COLO668 (cell line): ENCODE data around the gene CD4.
"Not testable (repeated sequence)": the region's sequence is repeated elsewhere in the genome, so short reads cannot be mapped to it uniquely, and the experiment has no call there.

Source experiments
- DNase-seq: peaks from one replicate; lab custom pipeline; 2025; ENCODE audit not compliant: unreplicated experiment; lab: John Stamatoyannopoulos, UW

The CD4 gene

DNA sequence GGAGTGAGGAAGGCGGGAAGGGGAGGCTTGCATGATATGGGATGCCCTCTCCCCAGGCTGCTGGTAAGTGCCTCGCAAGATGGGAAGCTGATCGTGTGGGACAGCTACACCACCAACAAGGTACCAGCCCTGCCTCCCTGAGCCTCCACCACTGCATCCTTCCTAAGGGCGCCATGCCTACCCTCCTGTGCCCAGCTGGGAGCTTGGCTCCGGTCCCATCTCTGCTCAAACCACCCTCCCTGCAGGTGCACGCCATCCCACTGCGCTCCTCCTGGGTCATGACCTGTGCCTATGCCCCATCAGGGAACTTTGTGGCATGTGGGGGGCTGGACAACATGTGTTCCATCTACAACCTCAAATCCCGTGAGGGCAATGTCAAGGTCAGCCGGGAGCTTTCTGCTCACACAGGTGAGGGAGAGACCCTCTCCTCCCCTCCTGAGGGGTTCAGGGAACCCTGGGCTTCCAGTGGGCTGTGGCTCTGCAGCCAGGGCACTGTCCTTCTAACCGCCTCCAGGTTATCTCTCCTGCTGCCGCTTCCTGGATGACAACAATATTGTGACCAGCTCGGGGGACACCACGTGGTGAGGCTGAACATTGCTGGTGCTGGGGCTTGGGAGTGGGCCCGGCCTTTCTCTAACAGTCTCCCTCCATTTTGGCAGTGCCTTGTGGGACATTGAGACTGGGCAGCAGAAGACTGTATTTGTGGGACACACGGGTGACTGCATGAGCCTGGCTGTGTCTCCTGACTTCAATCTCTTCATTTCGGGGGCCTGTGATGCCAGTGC, 54.0 kb downstream of the CD4 start:
- peak; percentile 26 for DNase-seq

DNA sequence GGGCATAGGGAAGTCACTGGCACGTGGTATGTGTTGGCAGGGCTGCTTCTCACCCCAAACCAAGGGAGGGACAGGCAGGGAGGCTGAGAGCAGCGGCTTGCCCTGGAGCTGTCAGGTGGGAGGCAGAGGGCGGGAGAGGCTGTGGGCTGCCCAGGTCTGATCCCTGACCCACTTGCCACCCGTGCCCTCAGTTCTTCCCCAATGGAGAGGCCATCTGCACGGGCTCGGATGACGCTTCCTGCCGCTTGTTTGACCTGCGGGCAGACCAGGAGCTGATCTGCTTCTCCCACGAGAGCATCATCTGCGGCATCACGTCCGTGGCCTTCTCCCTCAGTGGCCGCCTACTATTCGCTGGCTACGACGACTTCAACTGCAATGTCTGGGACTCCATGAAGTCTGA, 56.1 kb downstream of the CD4 start:
- no peak for DNase-seq

DNA sequence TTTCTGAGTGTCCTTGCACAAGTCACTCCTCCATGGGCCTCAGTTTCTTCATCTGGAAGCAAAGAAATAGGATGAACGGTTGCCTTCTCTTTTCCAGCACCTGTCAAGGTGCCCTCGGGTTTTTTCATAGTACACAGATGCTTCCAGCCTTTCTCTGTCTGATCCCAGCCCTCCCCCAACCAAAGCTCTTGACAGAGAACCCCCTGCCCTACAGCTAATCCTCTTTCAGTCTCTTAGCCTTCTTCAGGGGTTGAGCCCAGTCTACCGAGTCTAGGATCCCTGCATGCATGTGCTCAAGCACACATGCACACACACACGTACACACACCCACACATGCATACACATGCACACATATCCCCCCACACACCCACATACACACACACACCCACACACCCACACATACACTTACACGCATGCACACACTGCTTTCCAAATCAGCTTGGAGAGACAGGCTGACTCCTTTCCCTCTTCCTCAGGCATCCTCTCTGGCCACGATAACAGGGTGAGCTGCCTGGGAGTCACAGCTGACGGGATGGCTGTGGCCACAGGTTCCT, 57.1 kb downstream of the CD4 start:
- no peak for DNase-seq

DNA sequence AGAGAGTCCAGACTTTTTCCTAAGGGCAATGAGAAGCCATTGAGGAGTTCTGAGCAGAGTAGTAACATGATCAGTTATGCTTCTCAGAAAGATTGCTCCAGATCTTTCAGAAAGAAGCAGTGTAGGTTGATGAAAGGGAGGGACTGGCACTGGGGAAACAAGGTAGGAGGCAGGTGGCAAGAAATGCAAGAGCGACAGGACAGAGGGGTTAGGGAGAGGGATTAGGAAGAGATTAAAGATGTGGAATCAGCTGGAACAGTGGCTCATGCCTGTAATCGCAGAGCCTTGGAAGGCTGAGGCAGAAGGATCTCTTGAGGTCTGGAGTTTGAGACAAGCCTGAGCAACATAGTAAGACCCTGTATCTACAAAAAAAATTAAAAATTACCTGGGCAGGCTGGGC, 58.3 kb downstream of the CD4 start:
- no peak for DNase-seq

DNA sequence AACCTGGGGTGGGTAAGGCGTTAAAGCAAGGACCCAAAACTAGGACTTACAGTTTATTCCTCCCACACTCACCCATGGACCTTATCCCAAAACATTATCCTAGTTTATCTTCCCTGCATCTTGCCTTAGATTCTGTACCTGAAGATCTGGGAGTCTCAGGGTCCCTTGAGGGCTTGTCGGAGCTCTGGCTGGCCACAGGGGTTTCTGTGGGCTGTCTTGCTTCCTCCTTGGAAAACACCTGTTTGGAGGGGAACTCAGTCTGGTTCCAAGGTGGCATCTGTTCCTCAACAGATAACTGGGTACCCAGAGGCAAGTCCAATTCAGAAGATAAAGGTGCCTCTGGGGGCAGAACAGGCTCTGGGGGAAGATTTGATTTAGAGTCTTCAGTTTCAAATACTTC, 60.1 kb downstream of the CD4 start:
- DNase-seq: no peak

DNA sequence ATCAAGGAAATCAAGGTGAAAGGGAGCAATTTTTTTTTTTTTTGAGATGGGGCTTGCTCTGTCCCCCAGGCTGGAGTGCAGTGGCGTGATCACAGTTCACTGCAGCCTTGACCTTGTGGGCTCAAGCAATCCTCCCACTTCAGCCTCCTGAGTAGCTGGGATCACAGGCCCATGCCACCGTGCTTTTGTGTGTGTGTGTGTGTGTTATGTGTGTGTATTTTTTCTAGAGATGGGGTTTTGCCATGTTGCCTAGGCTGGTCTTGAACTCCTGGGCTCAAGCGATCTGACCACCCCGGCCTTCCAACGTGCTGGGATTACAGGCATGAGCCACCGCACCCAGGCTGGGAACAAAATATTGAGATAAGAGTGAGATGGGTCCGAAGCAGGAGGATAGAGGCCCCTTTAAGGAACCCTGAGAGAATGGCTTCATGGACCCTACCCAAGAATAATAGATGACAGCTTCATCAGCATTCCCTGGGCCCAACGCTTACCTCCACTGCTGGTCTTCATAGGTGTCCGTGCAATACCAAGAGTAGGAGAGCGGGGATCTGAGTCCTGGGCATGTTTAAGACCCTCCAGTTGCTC, 60.7 kb downstream of the CD4 start:
- DNase-seq: no peak

DNA sequence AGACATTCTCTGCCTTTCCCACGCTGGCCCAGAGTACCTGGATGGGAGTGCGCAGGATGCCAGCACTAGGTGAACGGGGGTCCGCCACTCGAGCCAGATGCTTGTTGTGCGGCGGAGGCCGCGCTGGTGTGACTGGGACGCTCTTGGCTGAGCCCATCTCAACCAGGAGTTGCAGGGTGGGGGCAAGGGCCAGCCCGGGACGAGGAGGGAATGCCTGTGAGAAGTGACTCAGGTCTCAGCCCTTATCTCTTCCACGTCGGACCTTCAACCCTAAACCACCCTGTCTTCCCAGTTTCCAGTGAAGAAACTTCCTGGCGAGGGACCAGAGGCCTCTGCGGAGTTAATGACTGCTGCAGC, 61.4 kb downstream of the CD4 start:
- DNase-seq: no peak

DNA sequence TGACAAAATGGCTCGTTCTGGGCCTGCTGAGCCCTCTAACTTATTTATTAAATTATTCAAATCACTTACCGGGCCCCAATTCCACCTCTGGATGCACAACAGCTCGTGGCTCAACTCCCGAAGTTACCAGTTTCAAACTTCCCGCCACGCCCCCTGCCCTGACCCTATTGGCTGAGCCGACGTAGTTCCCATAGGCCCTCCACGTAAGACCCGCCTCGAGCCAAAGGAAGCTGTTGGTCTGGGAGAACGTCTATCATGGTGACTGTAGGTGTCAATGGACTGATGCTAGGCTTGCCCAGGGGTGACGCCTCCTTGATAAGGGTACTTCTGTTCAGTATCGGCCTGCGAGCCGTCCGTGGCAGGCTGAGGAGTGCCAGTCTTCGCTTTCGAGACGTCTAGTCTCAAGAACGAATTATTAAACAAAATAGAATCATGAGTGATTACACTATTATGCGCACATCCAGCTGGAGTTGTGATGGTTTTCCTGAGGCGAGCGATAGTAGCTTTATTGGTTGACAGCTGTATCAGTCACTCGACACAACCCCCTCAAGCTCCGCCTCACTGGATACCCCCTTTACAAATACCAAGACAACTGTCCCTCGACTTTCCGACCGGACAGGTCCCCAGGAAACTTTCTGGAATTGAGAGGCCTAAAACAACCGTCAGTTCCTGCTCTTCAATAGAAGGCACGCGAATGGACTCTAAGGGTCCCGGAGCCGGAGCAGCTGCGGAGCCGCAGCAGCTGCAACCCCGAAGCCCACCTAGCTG, 62.0 kb downstream of the CD4 start, which contains the start of gene CDCA3:
TSS of gene CDCA3 (minus strand) at position 134 of the 768 bp plus-strand sequence. CDS start 334 bp downstream, outside the sequence.
- DNase-seq: peak; percentile 91

DNA sequence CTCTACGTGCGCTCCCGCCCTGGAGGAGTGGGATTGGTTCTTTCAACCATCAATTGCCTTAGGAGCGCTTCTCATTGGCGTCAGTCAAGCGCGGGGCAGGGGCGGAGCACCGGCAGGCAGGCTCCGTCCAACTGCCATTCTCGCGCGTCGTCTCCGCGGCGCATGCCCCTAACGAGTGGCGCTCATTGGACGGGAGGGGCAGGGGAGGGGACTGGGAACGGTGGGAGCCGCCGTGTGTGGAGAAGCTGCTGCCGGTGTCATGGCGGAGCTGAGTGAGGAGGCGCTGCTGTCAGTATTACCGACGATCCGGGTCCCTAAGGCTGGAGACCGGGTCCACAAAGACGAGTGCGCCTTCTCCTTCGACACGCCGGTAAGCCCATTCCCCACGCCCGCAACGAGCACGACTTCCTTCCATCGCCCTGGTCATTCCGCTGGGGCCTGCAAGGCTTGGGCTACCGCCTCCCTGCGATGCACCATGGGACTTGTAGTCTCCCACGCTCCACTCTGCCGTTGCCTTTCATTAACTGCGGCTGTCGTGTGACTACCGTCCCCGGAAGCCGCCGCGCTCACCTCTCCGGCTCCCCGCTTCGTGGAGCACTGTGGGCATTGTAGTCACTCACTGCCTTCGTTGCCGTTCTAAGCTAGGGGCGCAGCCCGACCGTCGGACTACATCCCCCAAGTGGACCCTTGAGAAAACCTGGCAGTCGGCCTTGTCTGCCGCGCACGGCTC, 62.8 kb downstream of the CD4 start, which contains the start of gene USP5:
TSS of gene USP5 (plus strand) at position 230 of the 730 bp plus-strand sequence. CDS start at position 260, 30 bp downstream.
- DNase-seq: peak; percentile 96

DNA sequence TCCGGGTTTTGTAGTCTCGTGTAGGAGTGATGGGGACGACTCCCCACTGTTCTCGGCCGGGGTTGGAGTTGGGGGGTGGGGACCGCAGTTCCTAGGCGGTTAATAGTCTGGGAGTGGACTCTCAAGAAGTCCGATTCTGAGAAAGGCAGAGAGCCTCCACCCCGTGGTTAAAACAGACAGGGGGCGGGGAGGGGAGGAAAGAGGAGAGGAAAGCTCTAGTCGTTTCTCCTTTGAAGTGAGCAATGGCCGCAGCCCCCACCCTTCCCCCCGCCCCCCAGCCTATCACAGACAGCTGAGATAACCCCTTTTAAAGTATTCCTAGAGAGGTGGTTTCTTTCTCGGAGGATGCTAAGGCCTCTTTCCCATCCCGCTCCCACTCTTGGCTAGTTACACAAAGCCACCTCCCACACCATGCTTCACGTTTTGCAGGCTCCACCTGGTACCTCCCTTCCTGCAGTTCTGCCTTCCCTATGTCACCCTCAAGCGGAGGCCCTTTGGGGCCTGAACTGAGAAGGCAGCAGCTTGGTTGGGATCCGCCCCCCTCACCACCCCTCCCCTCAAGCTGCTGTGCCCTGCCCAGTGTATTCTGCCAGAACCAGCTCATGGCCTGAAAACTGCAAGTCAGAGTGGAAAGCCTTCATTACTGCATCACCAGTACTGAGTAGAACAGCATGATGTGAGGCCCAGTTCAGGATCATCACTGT, 63.5 kb downstream of the CD4 start:
- peak; percentile 20 for DNase-seq

DNA sequence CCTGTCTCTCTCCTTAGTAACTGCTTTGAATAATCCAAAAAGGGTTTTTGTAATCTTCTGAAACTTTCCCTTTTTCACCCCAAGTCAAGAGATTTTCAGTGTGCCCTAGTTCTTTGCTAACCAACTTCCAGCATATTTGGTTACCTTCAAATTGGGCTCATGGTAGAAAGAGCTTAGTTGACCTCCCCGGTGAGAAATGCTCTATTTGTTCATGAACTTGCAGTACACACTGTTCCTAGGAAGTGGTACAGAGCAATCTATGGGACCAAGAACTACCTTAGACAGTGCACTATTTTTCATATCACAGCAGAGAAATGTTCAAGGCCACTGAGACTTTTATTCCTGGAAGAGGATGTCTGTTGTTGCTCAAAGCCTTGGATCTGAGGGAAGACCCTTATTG, 64.3 kb downstream of the CD4 start:
- no peak for DNase-seq

DNA sequence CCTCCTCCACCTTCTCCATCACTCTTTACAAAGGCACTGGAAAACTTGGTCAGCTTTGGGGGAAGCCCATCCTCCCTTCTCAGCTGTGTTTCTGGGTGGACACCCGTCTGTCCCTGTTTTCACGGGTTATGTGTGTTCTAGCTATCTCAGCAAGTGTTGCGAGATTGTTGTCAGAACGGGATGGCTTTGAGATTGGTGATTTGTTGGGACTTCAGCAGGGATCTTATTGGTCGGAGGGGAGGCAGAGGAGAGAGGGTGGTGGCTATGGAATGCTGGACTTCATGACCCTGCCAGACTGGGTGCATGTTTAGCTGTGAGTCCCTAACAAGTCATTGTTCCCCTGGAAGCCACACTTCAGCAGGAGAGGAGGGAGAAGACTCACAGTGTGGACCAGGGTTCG, 64.7 kb downstream of the CD4 start:
- no peak for DNase-seq

DNA sequence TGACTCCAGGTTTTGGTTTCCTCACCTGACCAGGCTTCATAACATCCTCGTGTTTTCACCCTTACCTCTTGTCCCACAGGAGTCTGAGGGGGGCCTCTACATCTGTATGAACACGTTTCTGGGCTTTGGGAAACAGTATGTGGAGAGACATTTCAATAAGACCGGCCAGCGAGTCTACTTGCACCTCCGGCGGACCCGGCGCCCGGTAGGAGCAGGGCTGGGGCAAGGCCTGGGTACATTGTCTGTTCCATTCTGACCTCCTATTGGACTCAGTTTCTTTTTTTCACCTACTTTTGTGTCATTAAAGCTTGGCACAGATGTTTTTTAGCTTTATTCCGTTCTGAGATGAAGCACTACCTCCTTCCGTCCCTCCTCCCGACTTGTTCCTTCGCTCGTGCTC, 66.0 kb downstream of the CD4 start:
- DNase-seq: no peak

DNA sequence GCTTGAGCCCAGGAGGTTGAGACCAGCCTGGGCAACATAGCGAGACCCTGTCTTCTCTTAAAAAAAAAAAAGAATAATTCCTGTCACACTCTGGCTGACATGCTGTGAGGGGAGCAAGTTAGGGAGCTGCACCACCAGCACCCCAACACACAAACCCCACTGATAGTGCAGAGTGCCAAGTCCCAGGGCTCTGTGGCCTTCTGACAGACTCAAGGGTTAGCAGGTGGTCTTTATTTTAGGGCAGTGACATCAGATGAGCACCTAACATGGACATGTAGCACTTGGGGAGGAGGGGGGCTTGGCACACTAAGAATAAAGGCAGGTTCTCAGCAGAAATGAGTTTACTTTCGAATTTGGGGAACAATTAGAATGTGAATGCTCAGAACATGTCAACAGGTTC, 69.5 kb downstream of the CD4 start:
- DNase-seq: no peak

DNA sequence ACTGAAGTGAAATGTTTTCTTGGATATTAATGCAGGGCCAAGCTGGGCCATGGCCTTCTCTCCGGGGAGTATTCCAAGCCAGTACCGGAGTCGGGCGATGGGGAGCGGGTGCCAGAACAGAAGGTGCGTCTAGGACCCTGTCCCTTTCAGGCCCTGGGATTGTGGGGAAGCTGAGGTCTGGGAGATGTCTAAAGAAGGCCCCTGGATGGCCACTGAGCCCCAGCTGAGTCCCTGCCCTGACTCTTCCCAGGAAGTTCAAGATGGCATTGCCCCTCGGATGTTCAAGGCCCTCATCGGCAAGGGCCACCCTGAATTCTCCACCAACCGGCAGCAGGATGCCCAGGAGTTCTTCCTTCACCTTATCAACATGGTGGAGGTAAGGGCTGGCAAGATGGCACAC, 70.8 kb downstream of the CD4 start:
- no peak for DNase-seq

DNA sequence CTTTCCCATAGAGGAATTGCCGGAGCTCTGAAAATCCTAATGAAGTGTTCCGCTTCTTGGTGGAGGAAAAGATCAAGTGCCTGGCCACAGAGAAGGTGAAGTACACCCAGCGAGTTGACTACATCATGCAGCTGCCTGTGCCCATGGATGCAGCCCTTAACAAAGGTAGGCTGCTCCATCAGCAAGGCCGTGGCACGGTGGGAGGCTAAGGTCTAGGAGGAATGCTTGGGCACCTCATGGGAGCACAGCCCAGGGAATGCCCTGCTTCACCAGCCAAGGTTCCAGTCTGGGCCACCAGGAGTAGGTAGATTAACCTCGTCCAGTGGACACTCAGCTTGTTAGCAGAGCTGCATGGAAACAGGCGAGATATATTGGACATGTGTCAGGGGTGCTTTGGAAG, 71.6 kb downstream of the CD4 start:
- DNase-seq: no peak

DNA sequence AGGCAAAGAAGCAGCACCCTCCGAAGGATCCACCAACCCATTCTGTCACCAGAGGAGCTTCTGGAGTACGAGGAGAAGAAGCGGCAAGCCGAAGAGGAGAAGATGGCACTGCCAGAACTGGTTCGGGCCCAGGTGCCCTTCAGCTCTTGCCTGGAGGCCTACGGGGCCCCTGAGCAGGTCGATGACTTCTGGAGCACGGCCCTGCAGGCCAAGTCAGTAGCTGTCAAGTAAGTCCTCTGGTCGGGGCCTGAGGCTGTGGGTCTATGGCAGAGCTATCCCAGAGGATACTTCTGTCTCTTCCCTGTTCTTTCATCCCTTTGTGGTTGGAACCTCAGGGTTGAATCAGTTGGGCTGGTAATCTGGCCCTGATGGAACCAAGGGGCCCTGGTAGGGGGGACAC, 72.1 kb downstream of the CD4 start:
- no peak for DNase-seq

DNA sequence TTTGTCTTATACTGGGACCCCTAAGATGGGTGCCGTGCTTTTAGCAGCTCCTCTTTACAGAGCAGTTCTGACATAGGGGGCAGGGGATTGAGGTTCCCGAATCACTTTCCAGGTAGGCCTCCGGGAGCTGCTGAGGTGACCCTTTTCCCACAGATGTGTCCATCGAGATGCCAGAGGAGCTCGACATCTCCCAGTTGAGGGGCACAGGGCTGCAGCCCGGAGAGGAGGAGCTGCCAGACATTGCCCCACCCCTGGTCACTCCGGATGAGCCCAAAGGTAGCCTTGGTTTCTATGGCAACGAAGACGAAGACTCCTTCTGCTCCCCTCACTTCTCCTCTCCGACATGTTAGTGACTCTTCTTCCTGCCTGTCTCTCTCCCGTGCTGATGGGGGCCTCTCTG, 73.7 kb downstream of the CD4 start:
- no peak for DNase-seq

DNA sequence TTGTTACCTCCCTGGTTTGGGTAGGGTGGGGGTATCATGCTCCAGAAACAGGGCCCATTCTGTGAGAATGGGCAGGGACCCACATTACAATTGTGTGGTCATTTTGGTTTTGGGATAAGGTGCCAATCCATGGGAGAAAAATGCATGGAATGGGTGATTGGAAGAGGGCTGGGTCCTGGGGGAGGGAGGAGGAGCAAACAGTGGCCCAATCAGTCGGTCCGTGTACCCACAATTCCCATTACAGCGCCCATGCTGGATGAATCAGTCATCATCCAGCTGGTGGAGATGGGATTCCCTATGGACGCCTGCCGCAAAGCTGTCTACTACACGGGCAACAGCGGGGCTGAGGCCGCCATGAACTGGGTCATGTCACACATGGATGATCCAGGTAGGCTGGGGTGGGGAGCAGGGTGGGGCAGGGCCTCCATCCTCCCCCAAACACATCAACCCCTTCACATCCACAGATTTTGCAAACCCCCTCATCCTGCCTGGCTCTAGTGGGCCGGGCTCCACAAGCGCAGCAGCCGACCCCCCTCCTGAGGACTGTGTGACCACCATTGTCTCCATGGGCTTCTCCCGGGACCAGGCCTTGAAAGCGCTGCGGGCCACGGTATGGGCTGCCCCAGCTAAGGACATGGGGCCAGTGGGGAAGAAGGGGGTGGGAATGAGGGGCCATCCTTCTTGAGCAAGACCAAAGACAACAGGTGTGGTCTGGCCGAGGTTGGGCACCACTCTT, 74.4 kb downstream of the CD4 start:
- DNase-seq: no peak

DNA sequence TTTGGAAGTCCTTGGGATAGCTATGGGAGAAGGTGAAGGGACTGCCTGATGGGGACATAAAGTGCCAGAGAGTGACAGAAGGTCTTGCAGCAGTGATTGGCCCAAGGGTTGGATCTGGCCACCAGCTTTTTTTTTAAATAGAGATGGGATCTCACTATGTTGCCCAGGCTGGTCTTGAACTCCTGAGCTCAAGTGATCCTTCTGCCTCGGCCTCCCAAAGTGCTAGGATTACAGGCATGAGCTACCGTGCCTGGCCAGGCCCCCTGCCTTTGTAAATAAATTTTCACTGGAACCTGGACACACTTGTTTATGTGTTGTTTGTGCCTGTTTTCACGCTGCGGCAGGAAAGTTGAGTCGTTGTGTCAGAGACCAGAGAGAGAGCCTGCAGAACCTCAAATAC, 76.0 kb downstream of the CD4 start:
- not testable (repeated sequence) for DNase-seq
